Testis (tissue), 2 donors: ENCODE results near the gene E2F6.

ENCODE experiments used
- POLR2A ChIP-seq: fragments of 450-650 bp; IDR thresholded peaks from one replicate; pipeline ENCODE4 v1.6.1; 2017; ENCODE audit warnings: antibody characterized with exemption, mild to moderate bottlenecking, moderate library complexity
- TF ChIP-seq, protein P1 (sequence below), 3 experiments: fragments of 450-650 bp in 2 of 3; fragments of 200-600 bp in 1 of 3; sonication (generic) in 1 of 3; IDR thresholded peaks; one replicate each; pipeline ENCODE4 v1.5.1; 2016 to 2019; ENCODE audit warnings: antibody characterized with exemption in 3 of 3, mild to moderate bottlenecking in 2 of 3, moderate library complexity in 1 of 3

DNA sequence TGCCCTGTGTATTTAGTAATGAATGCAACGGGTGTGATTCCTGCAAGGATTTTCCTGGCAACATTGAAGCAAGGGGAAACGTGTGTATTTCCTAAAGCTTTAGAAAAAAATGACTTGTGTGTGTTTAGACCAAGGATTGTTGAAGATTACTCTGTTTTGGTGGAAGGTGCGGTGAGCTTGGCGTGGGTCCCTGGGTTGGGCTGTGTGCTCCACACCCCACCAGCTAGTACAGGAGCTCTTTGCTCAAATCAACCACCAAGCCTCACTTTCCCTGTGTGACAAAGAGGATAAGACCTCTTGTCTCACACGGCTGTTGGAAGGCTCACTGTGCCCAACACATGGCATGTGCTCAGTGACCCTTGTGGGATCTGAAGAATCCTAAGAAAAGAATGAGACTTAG is 46.5 kb upstream of the E2F6 start:
- TF ChIP-seq, protein P1, sequence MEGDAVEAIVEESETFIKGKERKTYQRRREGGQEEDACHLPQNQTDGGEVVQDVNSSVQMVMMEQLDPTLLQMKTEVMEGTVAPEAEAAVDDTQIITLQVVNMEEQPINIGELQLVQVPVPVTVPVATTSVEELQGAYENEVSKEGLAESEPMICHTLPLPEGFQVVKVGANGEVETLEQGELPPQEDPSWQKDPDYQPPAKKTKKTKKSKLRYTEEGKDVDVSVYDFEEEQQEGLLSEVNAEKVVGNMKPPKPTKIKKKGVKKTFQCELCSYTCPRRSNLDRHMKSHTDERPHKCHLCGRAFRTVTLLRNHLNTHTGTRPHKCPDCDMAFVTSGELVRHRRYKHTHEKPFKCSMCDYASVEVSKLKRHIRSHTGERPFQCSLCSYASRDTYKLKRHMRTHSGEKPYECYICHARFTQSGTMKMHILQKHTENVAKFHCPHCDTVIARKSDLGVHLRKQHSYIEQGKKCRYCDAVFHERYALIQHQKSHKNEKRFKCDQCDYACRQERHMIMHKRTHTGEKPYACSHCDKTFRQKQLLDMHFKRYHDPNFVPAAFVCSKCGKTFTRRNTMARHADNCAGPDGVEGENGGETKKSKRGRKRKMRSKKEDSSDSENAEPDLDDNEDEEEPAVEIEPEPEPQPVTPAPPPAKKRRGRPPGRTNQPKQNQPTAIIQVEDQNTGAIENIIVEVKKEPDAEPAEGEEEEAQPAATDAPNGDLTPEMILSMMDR (IDR thresholded peaks at IDR 0.05): no peak
- no peak for TF ChIP-seq POLR2A
